A549 treated with ZK216348 at 1 μM for 4 hours (cell line): ENCODE measurements around the gene OR5H2. TPM values are rescaled to one million over a fixed set of nuclear protein-coding genes. Genes with fewer than 3 reads are reported as not detected.

ENCODE experiments used
- total RNA-seq: library from RNA; stranded (reverse); fragments of 200-300 nt; extraction: Qiagen RNA extraction; gene quantifications from 5 replicates; pipeline ENCODE4 v1.2.3, GENCODE V29; 2022; ENCODE audit warnings: low read depth

Gene OR5H2
- total RNA-seq = not detected in 5 replicates

GRCh38 chr3:98282205-98282604, at the start of gene OR5H2:
Gene OR5H2, plus strand, starts transcription at chr3:98282505. Its CDS starts 398 bp downstream, at chr3:98282903.

DNA sequence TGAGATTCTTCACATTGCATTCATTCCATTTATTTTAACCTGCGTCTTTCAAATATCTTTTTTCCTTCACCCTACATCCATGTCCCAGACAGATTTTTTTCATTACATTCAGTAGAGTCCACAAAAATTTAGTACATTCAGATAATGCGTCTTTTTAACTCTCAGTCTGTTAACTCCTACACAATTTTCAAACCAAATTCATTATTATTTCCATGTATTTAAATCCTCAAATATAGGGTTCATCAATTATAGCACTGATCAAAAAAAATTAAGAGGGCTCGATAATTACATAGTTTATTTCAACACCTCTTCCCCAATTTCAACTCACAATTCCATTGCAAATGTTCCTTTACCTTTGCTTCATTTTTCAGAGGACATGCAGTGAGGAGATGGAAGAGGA, 18.4 kb upstream of the OR5H2 start, which contains the start of gene OR5H6:
OR5H6 (plus strand) TSS at position 301 of the 400 bp plus-strand sequence; CDS start at position 390, 89 bp downstream.

Other genes with a start within 250 kb of the OR5H2 start
- gene GABRR3, start 247.2 kb upstream of the OR5H2 start, total RNA-seq = not detected in 5 replicates
- gene OR5AC2, start 195.3 kb upstream of the OR5H2 start, total RNA-seq = not detected in 5 replicates
- gene OR5H1, start 151.8 kb upstream of the OR5H2 start, total RNA-seq = not detected in 5 replicates
- gene OR5H14, start 135.0 kb upstream of the OR5H2 start, total RNA-seq = not detected in 5 replicates
- not detected in 5 replicates for gene OR5H15, start 115.8 kb upstream of the OR5H2 start, total RNA-seq
- gene OR5H6, start 18.3 kb upstream of the OR5H2 start, total RNA-seq = not detected in 5 replicates
- not detected in 5 replicates for gene OR5K4, start 71.3 kb downstream of the OR5H2 start, total RNA-seq
- not detected in 5 replicates for gene OR5K3, start 108.2 kb downstream of the OR5H2 start, total RNA-seq
- gene OR5K1, start 180.7 kb downstream of the OR5H2 start, total RNA-seq = not detected in 5 replicates
- not detected in 5 replicates for gene OR5K2, start 215.2 kb downstream of the OR5H2 start, total RNA-seq
- 53.2 to 68.3 TPM (median 61.0 TPM) in 5 replicates for gene CLDND1, start 240.4 kb downstream of the OR5H2 start, total RNA-seq
- not detected in 5 replicates for gene GPR15, start 249.5 kb downstream of the OR5H2 start, total RNA-seq